Liver (tissue), 3 donors: ENCODE data around the gene PDE1C.

Source experiments
- CTCF ChIP-seq: fragments of 150-350 bp; IDR thresholded peaks from 2 replicates; pipeline ENCODE4 v1.5.1; 2017; ENCODE audit warnings: improper control_type of control experiment, low read depth, low read length; ENCODE audit not compliant: missing input control
- JUND ChIP-seq, 2 donors: IDR thresholded peaks; 2 replicates each; pipeline ENCODE4 v1.6.1; 2016; ENCODE audit warnings: antibody characterized with exemption in 2 of 2
- SP1 ChIP-seq: IDR thresholded peaks from 2 replicates; pipeline ENCODE4 v1.6.1; 2018; ENCODE audit warnings: antibody characterized with exemption, mild to moderate bottlenecking
- YY1 ChIP-seq: IDR thresholded peaks from 2 replicates; pipeline ENCODE4 v1.6.1; 2016; ENCODE audit warnings: antibody characterized with exemption, mild to moderate bottlenecking
- donor health status: healthy.
- donor health status: healthy.

- TF ChIP-seq CTCF, result no peak
- no peak for TF ChIP-seq YY1
- no peak for TF ChIP-seq SP1
- no peak for TF ChIP-seq JUND (IDR thresholded peaks at IDR 0.05)
Observed at GRCh38 chr7:31850601-31851000, 219.6 kb downstream of the PDE1C start.
